ENCODE data around the gene LRRC27.

Gene LRRC27

DNA sequence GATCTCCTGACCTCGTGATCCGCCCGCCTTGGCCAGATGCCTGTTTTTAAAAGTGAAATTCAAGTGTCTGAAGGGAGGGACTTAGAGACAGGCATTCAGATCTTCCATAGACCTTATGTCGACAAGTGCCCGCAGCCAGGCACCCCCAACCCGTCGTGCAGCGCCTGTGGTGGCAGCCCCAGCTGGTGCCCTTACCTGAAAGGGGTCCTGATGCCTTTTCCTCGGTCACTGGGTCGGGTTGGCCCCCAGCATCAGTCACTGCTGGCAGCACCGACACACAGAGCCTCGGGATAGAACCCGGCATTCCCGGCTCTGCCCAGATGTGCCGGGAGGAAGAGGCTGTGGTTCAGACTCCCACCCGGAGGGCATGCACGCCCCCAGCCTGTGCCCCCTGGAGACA lies 23.3 kb downstream of the LRRC27 start:
- TF ChIP-seq, protein P1, sequence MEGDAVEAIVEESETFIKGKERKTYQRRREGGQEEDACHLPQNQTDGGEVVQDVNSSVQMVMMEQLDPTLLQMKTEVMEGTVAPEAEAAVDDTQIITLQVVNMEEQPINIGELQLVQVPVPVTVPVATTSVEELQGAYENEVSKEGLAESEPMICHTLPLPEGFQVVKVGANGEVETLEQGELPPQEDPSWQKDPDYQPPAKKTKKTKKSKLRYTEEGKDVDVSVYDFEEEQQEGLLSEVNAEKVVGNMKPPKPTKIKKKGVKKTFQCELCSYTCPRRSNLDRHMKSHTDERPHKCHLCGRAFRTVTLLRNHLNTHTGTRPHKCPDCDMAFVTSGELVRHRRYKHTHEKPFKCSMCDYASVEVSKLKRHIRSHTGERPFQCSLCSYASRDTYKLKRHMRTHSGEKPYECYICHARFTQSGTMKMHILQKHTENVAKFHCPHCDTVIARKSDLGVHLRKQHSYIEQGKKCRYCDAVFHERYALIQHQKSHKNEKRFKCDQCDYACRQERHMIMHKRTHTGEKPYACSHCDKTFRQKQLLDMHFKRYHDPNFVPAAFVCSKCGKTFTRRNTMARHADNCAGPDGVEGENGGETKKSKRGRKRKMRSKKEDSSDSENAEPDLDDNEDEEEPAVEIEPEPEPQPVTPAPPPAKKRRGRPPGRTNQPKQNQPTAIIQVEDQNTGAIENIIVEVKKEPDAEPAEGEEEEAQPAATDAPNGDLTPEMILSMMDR (IDR thresholded peaks at IDR 0.05): no peak
- no peak for DNase-seq (ENCODE audit: low spot score)
- H3K27ac ChIP-seq: no peak overlapping the region
- H3K4me3 ChIP-seq: no peak overlapping the region

DNA sequence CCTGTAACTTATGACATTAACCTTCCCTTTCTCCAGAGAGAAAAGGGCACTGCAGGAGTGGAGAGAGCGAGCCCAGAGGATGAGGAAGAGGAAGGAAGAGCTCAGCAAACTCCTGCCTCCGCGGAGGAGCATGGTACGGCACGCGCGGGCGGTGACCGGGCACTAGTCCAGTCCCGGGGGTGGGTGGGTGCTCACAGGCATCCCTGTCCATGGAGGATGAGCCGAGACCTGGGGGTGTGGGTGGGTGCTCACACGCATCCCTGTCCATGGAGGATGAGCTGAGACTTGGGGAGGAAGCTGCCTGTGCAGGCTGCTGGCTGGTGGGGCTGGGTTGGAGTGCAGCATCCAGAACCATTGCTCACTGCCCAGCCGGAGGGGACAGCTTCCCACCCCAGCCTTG lies 23.8 kb downstream of the LRRC27 start:
- DNase-seq (ENCODE audit: low spot score): no peak
- TF ChIP-seq, protein P1 (IDR thresholded peaks at IDR 0.05): no peak
- H3K4me3 ChIP-seq: no peak overlapping the region
- H3K27ac ChIP-seq: no peak overlapping the region

DNA sequence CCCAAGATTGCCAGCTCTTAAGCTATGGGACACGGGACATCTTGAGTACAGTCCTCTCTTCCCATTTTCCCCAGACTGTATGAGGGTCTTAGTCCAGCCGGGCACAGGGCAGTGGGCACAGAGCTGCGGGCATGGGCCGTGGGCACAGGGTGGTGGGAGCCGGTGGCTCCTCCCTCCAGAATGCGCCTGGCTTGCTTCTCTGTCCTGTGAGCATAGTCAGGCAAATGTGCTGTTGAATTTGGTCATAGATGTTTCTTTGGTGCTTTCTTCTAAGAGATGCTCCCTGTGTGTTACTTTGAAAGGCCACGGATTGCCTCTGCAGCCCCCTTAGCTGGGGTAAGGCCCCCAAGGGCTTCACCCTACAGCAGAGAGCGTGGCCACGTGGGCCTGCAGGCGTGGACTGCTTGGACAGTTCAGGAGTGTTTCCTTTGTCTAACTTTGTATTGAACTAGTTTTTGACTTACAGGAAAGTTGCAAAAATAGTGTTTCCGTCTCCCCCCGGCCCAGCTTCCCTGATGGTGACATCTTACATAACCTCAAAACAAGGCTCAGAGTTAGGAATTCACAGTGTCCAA lies 24.7 kb downstream of the LRRC27 start:
- DNase-seq (ENCODE audit: low spot score): no peak
- Histone ChIP-seq H3K4me3 (no peak overlapping the region), H3K27ac (no peak overlapping the region)
- TF ChIP-seq, protein P1 (IDR thresholded peaks at IDR 0.05): no peak

DNA sequence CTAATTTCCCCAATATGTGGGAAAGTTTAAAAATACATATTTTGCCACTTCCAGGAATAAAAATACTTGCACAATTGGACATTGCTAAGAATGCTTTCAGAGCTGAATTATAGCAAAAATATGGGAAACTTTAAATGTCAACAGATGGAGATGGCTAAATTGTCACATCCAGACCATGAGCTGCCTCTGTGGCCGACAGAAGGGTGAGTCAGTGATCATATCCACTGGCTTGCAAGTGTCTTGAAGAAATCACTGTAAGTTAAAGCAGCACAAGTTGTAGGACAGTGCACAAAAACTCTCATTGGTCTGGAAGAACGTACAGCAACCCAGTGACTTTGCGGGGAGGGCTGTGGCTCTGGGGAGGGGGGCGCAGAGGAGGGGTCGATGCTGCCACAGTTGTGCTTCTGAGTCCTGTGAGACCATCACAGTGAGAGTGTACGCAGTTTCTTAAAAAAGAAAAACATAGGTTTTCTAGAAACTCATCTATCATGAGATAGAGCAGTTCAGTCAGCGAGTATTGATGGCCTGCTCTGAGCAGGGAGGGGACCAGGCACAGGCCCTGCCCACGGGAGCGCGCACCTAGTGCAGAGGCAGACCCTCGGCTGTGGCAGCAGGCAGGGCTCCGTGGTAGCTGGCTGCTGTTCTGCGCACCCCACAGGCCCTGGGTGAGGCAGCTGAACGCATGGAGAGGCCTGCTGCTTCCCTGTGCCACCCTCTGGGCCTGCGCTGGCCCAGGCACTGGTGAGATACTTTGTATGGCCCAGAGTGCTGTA lies 25.5 kb downstream of the LRRC27 start:
- TF ChIP-seq, protein P1 (IDR thresholded peaks at IDR 0.05): no peak
- Histone ChIP-seq H3K4me3 (no peak overlapping the region), H3K27ac (no peak overlapping the region)
- DNase-seq (ENCODE audit: low spot score): no peak

DNA sequence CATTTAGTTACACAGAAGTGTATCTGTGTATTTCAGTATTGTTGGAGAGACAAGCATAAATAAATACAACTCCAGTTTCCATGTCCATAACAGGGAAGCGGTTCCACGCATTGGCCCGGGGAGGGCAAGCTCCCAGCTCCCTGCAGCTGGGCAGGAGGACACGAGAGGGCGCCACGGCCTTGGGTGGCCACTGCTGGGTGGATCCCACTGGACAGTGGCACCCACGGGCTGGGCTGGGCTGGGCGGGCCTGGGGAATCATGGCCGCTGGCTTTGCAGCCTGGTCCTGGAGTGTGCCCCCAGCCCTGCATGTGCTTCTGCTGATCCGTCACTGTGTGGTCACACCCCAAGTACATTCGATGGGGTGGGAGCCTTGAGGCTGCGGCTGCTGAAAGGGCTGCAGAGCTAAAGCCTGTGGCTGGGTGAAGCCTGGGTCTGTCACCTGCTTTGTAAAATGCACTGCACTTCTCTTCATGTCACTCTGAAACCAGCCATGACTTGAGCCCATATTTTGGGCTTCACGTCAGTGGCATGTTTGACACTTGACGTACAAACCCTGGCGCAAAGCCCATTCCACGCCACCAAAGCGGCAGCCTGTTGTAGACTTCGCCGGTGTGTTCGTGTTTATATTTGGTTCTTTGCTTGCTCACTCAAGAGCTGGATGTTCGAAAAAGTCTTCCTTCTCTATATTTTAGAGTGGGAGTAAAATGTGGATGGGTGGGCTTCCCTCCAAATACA lies 27.5 kb downstream of the LRRC27 start:
- H3K27ac ChIP-seq: no peak overlapping the region
- no peak overlapping the region for H3K4me3 ChIP-seq
- no peak for DNase-seq (ENCODE audit: low spot score)
- TF ChIP-seq, protein P1 (IDR thresholded peaks at IDR 0.05): no peak

DNA sequence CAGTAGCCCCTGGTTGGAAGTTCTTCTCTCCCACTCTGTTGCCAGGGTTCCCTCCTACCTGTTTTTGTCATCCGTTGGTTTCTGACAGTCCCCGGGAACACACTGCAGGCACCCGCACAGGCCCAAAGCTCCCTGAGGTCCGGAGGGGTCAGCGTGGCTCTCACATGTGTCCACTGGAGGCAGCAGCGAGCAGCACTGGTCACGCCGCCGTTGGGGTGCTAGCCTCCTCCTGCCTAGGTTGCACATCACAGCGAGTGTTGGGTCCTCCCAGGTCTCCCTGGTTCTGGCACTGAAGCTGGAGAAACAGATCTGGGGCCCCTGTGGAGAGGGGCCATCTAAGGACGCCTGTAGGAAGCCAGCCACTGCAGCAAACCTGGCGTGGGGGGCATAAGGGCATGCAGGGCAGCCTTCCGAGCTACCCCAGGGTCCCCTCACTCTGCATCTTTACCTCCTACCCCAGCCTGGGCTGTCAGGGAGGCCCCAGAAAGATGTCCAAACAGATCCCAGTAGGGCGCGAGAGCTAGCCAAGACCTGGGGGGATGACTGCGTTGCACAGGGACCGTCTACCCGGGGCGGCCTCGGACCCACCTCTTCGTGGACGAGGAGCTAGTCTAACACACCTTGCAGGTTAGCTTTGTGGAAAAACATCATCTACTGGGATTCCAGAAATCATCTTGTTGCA lies 28.9 kb downstream of the LRRC27 start:
- Histone ChIP-seq H3K27ac (no peak overlapping the region), H3K4me3 (no peak overlapping the region)
- TF ChIP-seq, protein P1 (IDR thresholded peaks at IDR 0.05): peak; percentile 33
- DNase-seq (ENCODE audit: low spot score): no peak

Data from coronary artery (tissue), 2 donors.